Thyroid gland (tissue), 4 donors: ENCODE measurements around the gene MTHFSD.

Experiments used
- CTCF ChIP-seq, 6 experiments: fragments of 200-600 bp in 3 of 6; fragments of 450-650 bp in 3 of 6; sonication (generic) in 3 of 6; IDR thresholded peaks; one replicate each; pipeline ENCODE4 v1.5.1; 2016 to 2019; ENCODE audit warnings: antibody characterized with exemption in 6 of 6, mild to moderate bottlenecking in 2 of 6, inconsistent platforms in 1 of 6, moderate library complexity in 1 of 6
- POLR2A ChIP-seq, 2 donors: fragments of 450-650 bp; IDR thresholded peaks; one replicate each; pipeline ENCODE4 v1.6.1; 2017; ENCODE audit warnings: antibody characterized with exemption in 2 of 2, mild to moderate bottlenecking in 2 of 2, moderate library complexity in 1 of 2

- TF ChIP-seq CTCF (IDR thresholded peaks at IDR 0.05) (no peak), POLR2A (IDR thresholded peaks at IDR 0.05) (no peak)
Measured at GRCh38 chr16:86562356-86562755, 7.3 kb upstream of the MTHFSD start.
